ENCODE measurements around the gene RBM47. TPM values are rescaled to one million over a fixed set of nuclear protein-coding genes. Genes with fewer than 3 reads are reported as not detected.

RBM47 gene
- total RNA-seq, 1 experiment from 2014 or later, result 70.3 TPM

- no peak overlapping the region for H3T11ph ChIP-seq (ENCODE audit: low read length)
- H3K4me2 ChIP-seq (ENCODE audit: insufficient read depth, insufficient read length, low read length), result no peak overlapping the region
- WGBS (ENCODE audit: extremely low coverage, insufficient read length, low lambda C conversion rate), result no CpG with 5 or more reads among the region's 6 CpGs
Observed at GRCh38 chr4:40649321-40649720, 19.7 kb upstream of the RBM47 start.

More at GRCh38 chr4:40649321-40649720, 19.7 kb upstream of the RBM47 start:
- no peak overlapping the region for H3K27ac Mint-ChIP-seq
- H3K4me3 Mint-ChIP-seq, result no peak overlapping the region
- H3K27ac ChIP-seq (ENCODE audit: insufficient read length, low read depth, low read length), result no peak overlapping the region
- H3K18ac ChIP-seq (ENCODE audit: insufficient read length, low read depth, low read length), result no peak overlapping the region
- H3K9me3 Mint-ChIP-seq, result no peaks in the 10 kb centered on the region
- TF ChIP-seq, protein P1, sequence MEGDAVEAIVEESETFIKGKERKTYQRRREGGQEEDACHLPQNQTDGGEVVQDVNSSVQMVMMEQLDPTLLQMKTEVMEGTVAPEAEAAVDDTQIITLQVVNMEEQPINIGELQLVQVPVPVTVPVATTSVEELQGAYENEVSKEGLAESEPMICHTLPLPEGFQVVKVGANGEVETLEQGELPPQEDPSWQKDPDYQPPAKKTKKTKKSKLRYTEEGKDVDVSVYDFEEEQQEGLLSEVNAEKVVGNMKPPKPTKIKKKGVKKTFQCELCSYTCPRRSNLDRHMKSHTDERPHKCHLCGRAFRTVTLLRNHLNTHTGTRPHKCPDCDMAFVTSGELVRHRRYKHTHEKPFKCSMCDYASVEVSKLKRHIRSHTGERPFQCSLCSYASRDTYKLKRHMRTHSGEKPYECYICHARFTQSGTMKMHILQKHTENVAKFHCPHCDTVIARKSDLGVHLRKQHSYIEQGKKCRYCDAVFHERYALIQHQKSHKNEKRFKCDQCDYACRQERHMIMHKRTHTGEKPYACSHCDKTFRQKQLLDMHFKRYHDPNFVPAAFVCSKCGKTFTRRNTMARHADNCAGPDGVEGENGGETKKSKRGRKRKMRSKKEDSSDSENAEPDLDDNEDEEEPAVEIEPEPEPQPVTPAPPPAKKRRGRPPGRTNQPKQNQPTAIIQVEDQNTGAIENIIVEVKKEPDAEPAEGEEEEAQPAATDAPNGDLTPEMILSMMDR (conservative IDR thresholded peaks at IDR 0.05), result no peak
- H3K14ac ChIP-seq (ENCODE audit: insufficient read depth, low read length), result no peak overlapping the region
- H3K23ac ChIP-seq (ENCODE audit: insufficient read length, low read depth, low read length), result no peak overlapping the region
- H2AK5ac ChIP-seq (ENCODE audit: insufficient read length, low read length), result no peak overlapping the region
- no peak overlapping the region for H3K56ac ChIP-seq (ENCODE audit: insufficient read length, low read depth, low read length)
- DNase-seq, result no peak
- no peak overlapping the region for H2BK12ac ChIP-seq (ENCODE audit: insufficient read length, low read depth, low read length)
- no peaks in the 10 kb centered on the region for H3K27me3 ChIP-seq (ENCODE audit: insufficient read depth, low read length)
- H3K4me1 ChIP-seq (ENCODE audit: insufficient read depth, low read length), result peaks cover 4% of the 10 kb centered on the region; the same call in 1 of the 2 replicates
- no peak overlapping the region for H2BK15ac ChIP-seq (ENCODE audit: low read depth, low read length)
- no peaks in the 10 kb centered on the region for H4K20me1 ChIP-seq (ENCODE audit: control insufficient read depth, insufficient read depth, insufficient read length)
- no peaks in the 10 kb centered on the region for H3K23me2 ChIP-seq (ENCODE audit: insufficient read length, low read depth, low read length, poor library complexity, severe bottlenecking)
- no peak overlapping the region for H4K5ac ChIP-seq (ENCODE audit: insufficient read length, low read depth, low read length)
- H3K79me2 ChIP-seq (ENCODE audit: insufficient read depth, low read length), result no peaks in the 10 kb centered on the region
- H2AFZ ChIP-seq (ENCODE audit: low read length), result no peak overlapping the region
- H3K9ac ChIP-seq (ENCODE audit: extremely low read depth, insufficient read length, low read length), result no peak overlapping the region
- H4K91ac ChIP-seq (ENCODE audit: insufficient read length, low read depth, low read length), result no peak overlapping the region
- no peak overlapping the region for H2BK20ac ChIP-seq (ENCODE audit: low read depth, low read length, poor library complexity, severe bottlenecking)
- no peaks in the 10 kb centered on the region for H3K9me3 ChIP-seq (ENCODE audit: control insufficient read depth, low read depth, low read length)
- no peaks in the 10 kb centered on the region for H3K79me1 ChIP-seq (ENCODE audit: insufficient read depth, low read depth, low read length, poor library complexity, severe bottlenecking)
- H3K4me1 Mint-ChIP-seq, result peaks cover 31 to 36% of the 10 kb centered on the region in 2 experiments
- no peak overlapping the region for H2BK5ac ChIP-seq (ENCODE audit: insufficient read length, low read length)
- no peak overlapping the region for H3K4ac ChIP-seq (ENCODE audit: low read depth, low read length)
- H3K36me3 Mint-ChIP-seq (ENCODE audit: insufficient read depth in 1 of 3, low read depth in 3 of 3), result no peaks in the 10 kb centered on the region; a peak in 1 of 7 replicates
- H4K8ac ChIP-seq (replicated peaks; ENCODE audit: insufficient read length, low read depth, low read length), result no peak overlapping the region
- no peak overlapping the region for H2BK120ac ChIP-seq (ENCODE audit: low read depth, low read length, poor library complexity, severe bottlenecking)
- H3K27me3 Mint-ChIP-seq (ENCODE audit: low read depth), result peaks cover 2% of the 10 kb centered on the region; the same call in 1 of the 2 replicates

Data from H9 (cell line).